Karpas-422 (cell line): ENCODE results near the gene DSCAM. TPM values are rescaled to one million over a fixed set of nuclear protein-coding genes. Genes with fewer than 3 reads are reported as not detected.
"Not testable (repeated sequence)": the region's sequence is repeated elsewhere in the genome, so short reads cannot be mapped to it uniquely, and the experiment has no call there.

Experiments
- DNase-seq: peaks from one replicate; pipeline ENCODE4 v3.0.0-alpha.2; 2015
- H2AFZ ChIP-seq: fragments of 200-600 bp; sonication (generic); 2 replicates; pipeline ENCODE4 v1.6.1; 2014; ENCODE audit warnings: antibody characterized with exemption, low read length, mixed read lengths
- H3K27ac ChIP-seq: fragments of 200-600 bp; sonication (generic); 2 replicates; pipeline ENCODE4 v1.5.1; 2014; ENCODE audit warnings: mild to moderate bottlenecking, low read length, moderate library complexity
- H3K27me3 ChIP-seq: fragments of 200-600 bp; sonication (generic); 2 replicates; pipeline ENCODE4 v1.6.1; 2014; ENCODE audit warnings: low read length, mixed read lengths
- H3K36me3 ChIP-seq: fragments of 200-600 bp; sonication (generic); 2 replicates; pipeline ENCODE4 v1.6.1; 2014; ENCODE audit warnings: low read length, mixed read lengths; ENCODE audit not compliant: insufficient read depth
- H3K4me1 ChIP-seq: fragments of 200-600 bp; sonication (generic); 2 replicates; pipeline ENCODE4 v1.6.1; 2014; ENCODE audit warnings: mild to moderate bottlenecking, low read length, mixed read lengths
- H3K4me2 ChIP-seq: fragments of 200-600 bp; sonication (generic); 2 replicates; pipeline ENCODE4 v1.6.1; 2014; ENCODE audit warnings: low read length, low read depth, mild to moderate bottlenecking; ENCODE audit not compliant: poor library complexity, severe bottlenecking
- H3K4me3 ChIP-seq: fragments of 200-600 bp; sonication (generic); 2 replicates; pipeline ENCODE4 v1.5.1; 2014; ENCODE audit warnings: mild to moderate bottlenecking, antibody characterized with exemption, low read length, mixed read lengths
- H3K79me2 ChIP-seq: fragments of 200-600 bp; sonication (generic); 2 replicates; pipeline ENCODE4 v1.6.1; 2014; ENCODE audit warnings: mild to moderate bottlenecking, low read length, mixed read lengths
- H3K9ac ChIP-seq: fragments of 200-600 bp; sonication (generic); 2 replicates; pipeline ENCODE4 v1.6.0; 2014; ENCODE audit warnings: low read length
- H3K9me2 ChIP-seq: fragments of 200-600 bp; sonication (generic), shearing (Covaris generic); replicated peaks from 2 replicates; pipeline ENCODE4 v1.6.0; 2014; ENCODE audit warnings: mild to moderate bottlenecking, low read length, moderate library complexity; ENCODE audit not compliant: insufficient read depth
- H3K9me3 ChIP-seq: fragments of 300-700, 200-600 bp; sonication (generic); 2 replicates; pipeline ENCODE4 v1.6.1; 2014; ENCODE audit warnings: low read length, mixed read lengths
- H4K20me1 ChIP-seq: fragments of 200-600 bp; sonication (generic); 2 replicates; pipeline ENCODE4 v1.6.1; 2014; ENCODE audit warnings: mild to moderate bottlenecking, antibody characterized with exemption, low read length, low read depth; ENCODE audit not compliant: insufficient read depth
- total RNA-seq: library from RNA; depleted of rRNA; stranded (reverse); fragments of >200 nt; shearing (Covaris generic); gene quantifications from 2 replicates; pipeline ENCODE4 v1.2.3, GENCODE V29; 2014; ENCODE audit warnings: low replicate concordance

Gene DSCAM
- total RNA-seq, 1 experiment from 2014 or later, result not detected

GRCh38 chr21:40043866-40044265 is 803.1 kb downstream of the DSCAM start:
- Histone ChIP-seq H3K9ac (no peak overlapping the region), H3K27ac (no peak overlapping the region), H3K4me3 (no peak overlapping the region), H3K4me1 (no peaks in the 10 kb centered on the region), H3K36me3 (no peaks in the 10 kb centered on the region), H4K20me1 (no peaks in the 10 kb centered on the region), H3K27me3 (no peaks in the 10 kb centered on the region), H3K9me3 (no peaks in the 10 kb centered on the region), H3K79me2 (no peaks in the 10 kb centered on the region), H3K4me2 (no peak overlapping the region), H2AFZ (no peak overlapping the region), H3K9me2 (no peaks in the 10 kb centered on the region; the same call in 1 of the 2 replicates)
- no peak for DNase-seq

DNA sequence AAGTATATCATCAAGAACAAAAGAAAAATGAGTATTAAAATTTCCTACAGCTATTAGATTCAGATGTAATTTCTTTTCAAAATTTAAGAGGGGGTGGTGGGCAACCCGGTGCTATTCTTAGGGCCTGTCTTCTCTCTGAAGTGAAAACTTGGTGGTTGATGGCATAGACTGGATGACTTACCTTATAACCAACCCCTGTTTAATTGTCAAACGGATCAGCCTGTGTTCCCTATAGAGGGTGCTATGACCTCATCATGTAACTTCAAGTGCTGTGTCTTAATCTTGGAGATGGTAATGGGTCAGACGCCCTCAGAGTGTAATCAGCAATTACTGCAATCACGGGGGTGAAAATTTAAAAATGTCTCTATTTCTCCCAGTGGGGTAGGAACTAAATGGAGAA is 803.5 kb downstream of the DSCAM start:
- H2AFZ ChIP-seq, result no peak overlapping the region
- no peaks in the 10 kb centered on the region for H3K79me2 ChIP-seq
- H3K9me2 ChIP-seq, result no peaks in the 10 kb centered on the region; the same call in 1 of the 2 replicates
- no peak for DNase-seq
- no peak overlapping the region for H3K27ac ChIP-seq
- no peaks in the 10 kb centered on the region for H3K9me3 ChIP-seq
- no peak overlapping the region for H3K4me3 ChIP-seq
- H3K36me3 ChIP-seq, result no peaks in the 10 kb centered on the region
- H4K20me1 ChIP-seq, result no peaks in the 10 kb centered on the region
- no peaks in the 10 kb centered on the region for H3K4me1 ChIP-seq
- H3K4me2 ChIP-seq, result no peak overlapping the region
- H3K27me3 ChIP-seq, result no peaks in the 10 kb centered on the region
- no peak overlapping the region for H3K9ac ChIP-seq

- Histone ChIP-seq H3K9me2 (no peaks in the 10 kb centered on the region; the same call in 1 of the 2 replicates), H3K4me3 (no peak overlapping the region), H2AFZ (no peak overlapping the region), H3K79me2 (no peaks in the 10 kb centered on the region), H3K36me3 (no peaks in the 10 kb centered on the region), H4K20me1 (no peaks in the 10 kb centered on the region), H3K4me1 (no peaks in the 10 kb centered on the region), H3K9me3 (no peaks in the 10 kb centered on the region), H3K27me3 (no peaks in the 10 kb centered on the region), H3K9ac (no peak overlapping the region), H3K4me2 (no peak overlapping the region), H3K27ac (no peak overlapping the region)
- DNase-seq, result no peak
Observed at GRCh38 chr21:40041446-40041845, 805.5 kb downstream of the DSCAM start.

GRCh38 chr21:40033156-40033782 is 813.7 kb downstream of the DSCAM start:
- H3K4me2 ChIP-seq, H2AFZ ChIP-seq, H3K9me2 ChIP-seq, DNase-seq, H3K9ac ChIP-seq, H4K20me1 ChIP-seq, H3K9me3 ChIP-seq, H3K4me3 ChIP-seq, H3K27me3 ChIP-seq, H3K4me1 ChIP-seq, H3K27ac ChIP-seq, H3K79me2 ChIP-seq, H3K36me3 ChIP-seq: not testable (repeated sequence)

DNA sequence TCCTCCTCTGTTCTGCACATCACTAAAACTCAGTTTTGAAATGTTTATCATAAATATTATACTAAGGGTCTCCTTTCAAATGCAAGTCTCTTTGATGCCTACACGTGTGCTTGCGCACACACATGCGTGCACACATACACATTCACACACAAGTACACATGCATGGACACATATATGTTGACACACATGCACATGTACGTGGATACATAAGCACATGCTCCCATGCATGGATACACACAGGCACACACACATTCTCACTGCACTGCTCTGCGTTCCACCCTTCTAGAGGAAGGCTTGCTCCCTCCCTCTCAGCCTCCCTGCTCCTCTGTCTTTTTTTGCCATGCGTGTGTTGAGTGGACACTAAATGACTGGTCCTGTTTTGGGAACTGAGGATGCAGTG is 817.1 kb downstream of the DSCAM start:
- no peaks in the 10 kb centered on the region for H3K79me2 ChIP-seq
- no peak overlapping the region for H3K4me3 ChIP-seq
- no peaks in the 10 kb centered on the region for H4K20me1 ChIP-seq
- no peak overlapping the region for H3K9ac ChIP-seq
- no peaks in the 10 kb centered on the region for H3K4me1 ChIP-seq
- H3K9me2 ChIP-seq, result no peaks in the 10 kb centered on the region
- H3K36me3 ChIP-seq, result no peaks in the 10 kb centered on the region
- DNase-seq, result no peak
- no peaks in the 10 kb centered on the region for H3K27me3 ChIP-seq
- H3K4me2 ChIP-seq, result no peak overlapping the region
- no peaks in the 10 kb centered on the region for H3K9me3 ChIP-seq
- no peak overlapping the region for H3K27ac ChIP-seq
- no peak overlapping the region for H2AFZ ChIP-seq

DNA sequence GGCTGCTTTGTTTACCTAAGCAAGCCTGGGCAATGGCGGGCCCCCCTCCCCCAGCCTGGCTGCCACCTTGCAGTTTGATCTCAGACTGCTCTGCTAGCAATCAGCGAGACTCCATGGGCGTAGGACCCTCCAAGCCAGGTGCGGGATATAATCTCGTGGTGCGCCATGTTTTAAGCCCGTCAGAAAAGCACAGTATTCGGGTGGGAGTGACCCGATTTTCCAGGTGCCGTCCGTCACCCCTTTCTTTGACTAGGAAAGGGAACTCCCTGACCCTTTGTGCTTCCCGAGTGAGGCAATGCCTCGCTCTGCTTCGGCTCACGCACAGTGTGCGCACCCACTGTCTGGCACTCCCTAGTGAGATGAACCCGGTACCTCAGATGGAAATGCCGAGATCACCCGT is 818.6 kb downstream of the DSCAM start:
- not testable (repeated sequence) for H3K9me3 ChIP-seq, H3K79me2 ChIP-seq, H3K27me3 ChIP-seq, DNase-seq, H2AFZ ChIP-seq, H3K9me2 ChIP-seq, H4K20me1 ChIP-seq, H3K36me3 ChIP-seq, H3K4me1 ChIP-seq, H3K4me3 ChIP-seq, H3K27ac ChIP-seq, H3K4me2 ChIP-seq, H3K9ac ChIP-seq

DNA sequence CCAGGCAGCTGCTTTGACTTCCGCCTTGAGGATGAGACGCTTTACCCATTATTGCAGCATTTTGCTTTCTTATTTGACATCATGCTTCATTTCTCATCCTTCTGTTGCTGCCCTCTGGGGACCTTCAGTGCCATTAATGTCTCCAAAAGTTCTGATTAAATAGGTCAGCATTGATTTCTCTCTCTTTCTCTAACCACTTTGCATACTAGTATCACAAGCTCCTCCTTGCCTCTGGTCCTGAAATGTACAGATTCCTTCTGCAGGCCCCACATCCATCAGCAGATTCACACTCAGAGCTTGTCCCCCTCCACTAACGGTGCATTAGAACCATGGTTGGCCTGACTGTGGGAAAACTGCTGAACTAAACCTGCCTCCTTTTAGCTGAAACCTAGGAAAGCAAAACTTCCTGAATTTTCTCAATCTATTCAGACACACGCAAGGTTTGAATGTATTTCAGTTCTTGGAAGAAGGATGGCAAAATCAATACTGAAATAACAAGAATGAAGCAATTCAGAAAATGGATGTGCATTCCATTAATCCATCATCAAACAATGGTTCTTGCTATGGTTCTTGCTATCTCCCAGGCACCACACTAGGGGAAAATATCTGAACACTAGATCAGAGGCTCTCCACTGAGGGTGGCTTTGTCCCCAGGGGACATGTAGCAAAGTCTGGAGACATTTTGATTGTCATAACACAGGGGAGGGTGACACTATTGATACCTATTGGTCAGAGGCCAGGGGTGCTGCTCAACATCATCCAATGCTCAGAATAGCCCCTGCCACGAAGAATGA is 825.2 kb downstream of the DSCAM start:
- Histone ChIP-seq H3K27ac (no peak overlapping the region), H3K9me2 (no peaks in the 10 kb centered on the region), H3K27me3 (no peaks in the 10 kb centered on the region), H3K4me3 (no peak overlapping the region), H2AFZ (no peak overlapping the region), H4K20me1 (no peaks in the 10 kb centered on the region), H3K4me2 (no peak overlapping the region), H3K9me3 (no peaks in the 10 kb centered on the region), H3K79me2 (no peaks in the 10 kb centered on the region), H3K36me3 (no peaks in the 10 kb centered on the region), H3K4me1 (no peaks in the 10 kb centered on the region), H3K9ac (no peak overlapping the region)
- no peak for DNase-seq

DNA sequence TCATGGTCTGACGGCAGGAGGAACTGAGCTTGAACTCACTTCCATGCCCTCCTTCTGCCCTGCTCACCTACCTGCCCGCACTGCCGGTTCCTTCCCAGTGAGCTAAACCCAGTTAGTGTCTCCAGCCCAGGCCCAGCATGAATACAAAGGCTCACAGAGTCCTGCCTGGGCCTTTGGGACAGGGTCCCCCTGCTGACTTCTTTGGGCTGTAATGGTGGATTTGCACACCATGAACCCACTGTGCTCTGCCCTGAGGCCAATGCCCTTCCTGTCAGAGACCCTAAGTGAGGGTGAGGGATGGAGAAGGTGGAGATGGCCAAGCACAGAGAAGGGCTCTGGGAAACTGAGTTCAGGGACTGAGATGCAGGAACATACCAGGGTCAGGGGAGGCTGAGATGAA is 826.3 kb downstream of the DSCAM start:
- H3K4me2 ChIP-seq, result no peak overlapping the region
- no peaks in the 10 kb centered on the region for H3K79me2 ChIP-seq
- H3K4me3 ChIP-seq, result no peak overlapping the region
- no peak overlapping the region for H3K9ac ChIP-seq
- no peak for DNase-seq
- H3K27ac ChIP-seq, result no peak overlapping the region
- no peaks in the 10 kb centered on the region for H3K9me2 ChIP-seq
- H3K27me3 ChIP-seq, result no peaks in the 10 kb centered on the region
- no peaks in the 10 kb centered on the region for H3K36me3 ChIP-seq
- no peaks in the 10 kb centered on the region for H4K20me1 ChIP-seq
- H3K9me3 ChIP-seq, result no peaks in the 10 kb centered on the region
- no peak overlapping the region for H2AFZ ChIP-seq
- H3K4me1 ChIP-seq, result no peaks in the 10 kb centered on the region
